HG03159 (cell line): ENCODE results near the gene ABCD1.
"Not testable (repeated sequence)": the region's sequence is repeated elsewhere in the genome, so short reads cannot be mapped to it uniquely, and the experiment has no call there.

Experiments
- ATAC-seq: cut with Tn5 transposase; IDR thresholded peaks from one replicate; pipeline ENCODE4 v1.9.1; 2021; ENCODE audit warnings: mild to moderate bottlenecking, moderate library complexity; ENCODE audit not compliant: unreplicated experiment

Gene ABCD1

DNA sequence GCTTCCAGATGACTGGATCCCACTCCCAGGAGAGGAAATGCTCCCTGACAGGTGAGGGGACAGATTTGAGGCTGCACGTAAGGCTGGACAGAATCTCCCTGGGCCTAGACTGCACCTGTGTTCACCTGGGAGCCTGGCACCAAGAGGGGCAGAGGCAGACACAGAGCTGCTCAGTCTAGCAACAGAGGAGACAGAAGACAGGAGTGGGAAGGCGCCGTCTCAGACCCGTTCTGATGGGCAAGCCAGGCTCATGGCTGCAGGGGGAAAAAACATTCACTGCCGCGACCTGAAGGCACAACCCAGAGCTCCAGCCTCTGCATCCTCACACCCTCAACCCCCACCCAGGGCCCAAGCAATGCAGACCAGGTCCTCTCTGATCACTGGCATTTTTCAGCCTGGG, 17.2 kb upstream of the ABCD1 start:
- ATAC-seq = no peak

DNA sequence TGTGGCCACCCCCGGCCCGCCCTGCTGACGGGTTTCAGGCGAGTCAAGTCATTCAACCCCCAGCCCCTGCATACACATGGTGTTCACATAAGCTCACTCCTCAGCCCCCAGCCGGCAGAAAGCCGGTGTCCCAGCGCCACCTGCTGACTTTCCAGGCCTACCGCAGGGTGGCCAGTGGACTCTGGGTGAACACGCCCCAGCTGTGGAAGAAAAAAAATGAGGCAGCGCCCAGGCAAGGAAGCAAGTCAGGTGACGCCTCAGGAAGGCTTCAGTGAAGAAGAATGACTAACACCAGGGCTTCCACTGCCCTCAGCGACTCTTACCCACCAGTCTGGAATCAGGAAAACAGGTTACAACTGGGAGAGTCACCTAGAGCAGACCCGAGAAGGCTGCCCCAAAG, 16.2 kb upstream of the ABCD1 start:
- no peak for ATAC-seq

GRCh38 chrX:153709726-153710674, 14.7 kb upstream of the ABCD1 start:
- ATAC-seq = no peak

DNA sequence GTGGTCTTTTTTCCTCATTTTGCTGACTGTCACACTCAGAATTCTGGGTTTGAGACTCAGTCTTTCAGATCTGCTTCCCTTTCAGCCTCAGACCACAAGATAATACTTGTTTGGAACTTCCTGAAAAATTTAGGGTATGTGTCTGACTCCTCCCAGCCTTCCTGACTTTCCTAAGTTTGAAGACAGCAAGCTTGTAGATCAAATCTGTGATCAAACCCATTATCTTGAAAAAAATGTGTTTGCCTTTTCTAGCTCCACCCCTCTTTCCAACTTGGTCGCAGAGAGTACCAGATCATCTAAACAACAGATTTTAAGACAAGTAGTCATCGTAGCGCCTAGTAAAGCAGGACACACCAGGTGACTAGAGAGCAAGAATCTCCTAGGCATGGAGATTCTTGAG, 10.4 kb upstream of the ABCD1 start:
- no peak for ATAC-seq

DNA sequence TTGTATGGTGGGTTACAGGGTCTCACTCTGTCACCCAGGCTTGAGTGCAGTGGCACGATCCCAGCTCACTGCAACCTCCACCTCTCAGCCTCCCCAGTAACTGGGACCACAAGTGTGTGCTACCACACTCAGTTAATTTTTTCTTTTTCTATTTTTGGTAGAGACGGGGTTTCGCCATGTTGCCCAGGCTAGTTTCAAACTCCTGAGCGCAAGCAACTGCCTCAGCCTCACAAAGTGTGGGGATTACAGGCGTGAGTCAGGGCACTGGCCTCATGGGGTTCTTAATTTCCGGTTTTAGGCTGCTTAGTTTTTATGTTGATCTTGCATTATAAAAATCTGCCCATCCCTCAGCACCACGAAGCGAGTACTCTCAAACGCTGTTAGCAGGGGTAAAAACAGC, 7.2 kb upstream of the ABCD1 start:
- no peak for ATAC-seq

DNA sequence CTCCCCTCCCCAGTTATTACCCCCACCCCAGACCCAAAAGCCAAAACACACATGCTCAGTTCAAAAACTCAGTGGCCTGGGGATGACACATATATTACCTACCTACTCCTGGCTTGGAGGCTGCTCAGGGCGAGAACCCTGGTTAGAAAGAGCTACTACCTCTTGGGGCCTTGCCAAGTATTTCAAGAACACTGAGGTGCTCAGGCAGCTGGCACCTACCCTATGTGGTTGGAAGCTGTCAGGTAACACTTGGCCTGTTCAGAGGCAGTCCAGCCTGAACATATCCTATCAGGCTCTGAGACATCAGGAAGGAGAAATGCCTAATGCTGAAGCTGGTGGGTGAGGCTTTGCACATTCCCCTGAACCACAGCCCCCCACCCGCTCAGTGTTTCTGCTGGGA, 5.4 kb upstream of the ABCD1 start:
- ATAC-seq = no peak

GRCh38 chrX:153719701-153720100, 5.0 kb upstream of the ABCD1 start:
- no peak for ATAC-seq

- ATAC-seq = no peak
These were observed 1.8 kb upstream of the ABCD1 start for GRCh38 chrX:153722704-153723350.

DNA sequence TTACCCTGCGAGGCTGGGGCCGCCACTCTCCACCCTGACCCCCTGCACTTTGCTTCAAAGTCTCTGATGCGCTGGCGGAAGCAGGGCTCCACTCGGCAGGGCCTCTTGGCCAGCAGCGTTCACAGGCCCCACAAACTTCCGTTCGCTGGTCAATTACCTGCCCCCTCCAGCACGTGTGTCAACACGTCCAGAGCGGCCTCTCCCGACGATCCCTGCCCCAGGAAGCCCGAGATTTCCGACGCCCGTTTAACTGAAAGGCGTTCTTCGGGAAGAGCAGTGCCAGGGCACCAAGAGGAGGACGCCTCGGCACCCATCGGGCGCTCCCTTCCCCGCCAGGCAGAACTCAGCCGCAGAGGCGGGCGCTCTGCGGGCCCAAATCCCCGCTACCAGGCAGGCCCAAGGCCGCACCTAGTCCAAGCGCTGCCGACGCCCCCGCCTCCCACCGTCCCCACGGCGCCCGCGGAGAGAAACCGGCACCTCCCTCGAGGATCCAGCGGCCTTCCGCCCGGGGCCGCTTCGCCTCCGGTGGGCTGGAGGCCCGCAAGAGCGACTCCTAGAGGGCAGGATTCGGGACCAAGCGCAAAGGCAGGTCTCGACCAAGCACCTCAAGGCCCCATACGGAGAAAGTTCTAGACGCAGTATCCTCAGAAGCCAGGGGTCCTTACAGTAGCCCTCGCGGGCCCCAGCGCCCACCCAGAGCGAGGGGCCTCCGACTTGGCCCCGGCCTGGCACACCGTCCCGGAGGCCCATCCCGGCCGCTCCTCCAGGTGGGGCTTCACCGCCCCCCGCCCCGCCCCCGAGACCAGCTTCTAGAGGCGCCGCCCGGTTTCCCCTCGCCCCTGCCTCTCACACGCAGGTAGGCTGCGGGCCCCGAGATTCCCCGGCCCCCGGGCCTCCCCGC, 1.1 kb upstream of the ABCD1 start:
- ATAC-seq = peak; percentile 33

- ATAC-seq = no peak
These were observed 579 bp downstream of the ABCD1 start for GRCh38 chrX:153725039-153725831.

DNA sequence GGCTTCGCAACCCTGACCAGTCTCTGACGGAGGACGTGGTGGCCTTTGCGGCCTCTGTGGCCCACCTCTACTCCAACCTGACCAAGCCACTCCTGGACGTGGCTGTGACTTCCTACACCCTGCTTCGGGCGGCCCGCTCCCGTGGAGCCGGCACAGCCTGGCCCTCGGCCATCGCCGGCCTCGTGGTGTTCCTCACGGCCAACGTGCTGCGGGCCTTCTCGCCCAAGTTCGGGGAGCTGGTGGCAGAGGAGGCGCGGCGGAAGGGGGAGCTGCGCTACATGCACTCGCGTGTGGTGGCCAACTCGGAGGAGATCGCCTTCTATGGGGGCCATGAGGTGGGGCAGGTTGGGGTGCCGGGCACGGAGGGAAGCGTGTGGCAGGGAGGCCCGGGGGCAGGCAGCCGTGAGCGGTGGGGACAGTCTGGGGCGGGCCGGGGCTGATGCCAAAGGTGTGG, 1.2 kb downstream of the ABCD1 start:
- no peak for ATAC-seq

- ATAC-seq = peak; percentile 51
These were observed 1.8 kb downstream of the ABCD1 start for GRCh38 chrX:153726286-153727122.

- no peak for ATAC-seq
These were observed 2.7 kb downstream of the ABCD1 start for GRCh38 chrX:153727123-153727931.

DNA sequence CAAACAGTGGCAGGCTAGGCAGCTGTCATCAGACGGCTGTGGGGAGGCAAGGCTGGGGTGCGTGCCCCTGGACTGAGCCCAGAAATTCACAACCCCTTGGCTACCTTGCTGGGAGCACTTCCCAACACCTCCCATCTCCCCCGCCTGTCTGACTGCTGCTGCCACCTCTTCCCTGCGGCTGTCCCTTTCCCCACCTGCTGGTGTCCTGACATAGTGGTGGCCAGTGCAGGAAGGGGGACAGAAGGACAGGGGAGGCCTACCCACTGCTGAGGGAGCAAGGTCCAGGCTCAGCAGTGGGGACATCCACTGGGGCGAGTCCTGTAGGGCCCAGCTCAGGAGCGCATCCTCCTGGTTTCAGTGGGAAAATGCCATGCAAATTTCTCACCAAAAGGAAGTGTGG, 3.4 kb downstream of the ABCD1 start:
- no peak for ATAC-seq

GRCh38 chrX:153728951-153729631, 4.4 kb downstream of the ABCD1 start:
- ATAC-seq = no peak

GRCh38 chrX:153730115-153730514, 5.5 kb downstream of the ABCD1 start:
- ATAC-seq = not testable (repeated sequence)

GRCh38 chrX:153731117-153731844, 6.6 kb downstream of the ABCD1 start:
- no peak for ATAC-seq
